Measurements from ENCODE around the gene ECE2. TPM values are rescaled to one million over a fixed set of nuclear protein-coding genes. Genes with fewer than 3 reads are reported as not detected.
"Not testable (repeated sequence)": the region's sequence is repeated elsewhere in the genome, so short reads cannot be mapped to it uniquely, and the experiment has no call there.

The ECE2 gene
- total RNA-seq, 1 experiment from 2014 or later = not detected

DNA sequence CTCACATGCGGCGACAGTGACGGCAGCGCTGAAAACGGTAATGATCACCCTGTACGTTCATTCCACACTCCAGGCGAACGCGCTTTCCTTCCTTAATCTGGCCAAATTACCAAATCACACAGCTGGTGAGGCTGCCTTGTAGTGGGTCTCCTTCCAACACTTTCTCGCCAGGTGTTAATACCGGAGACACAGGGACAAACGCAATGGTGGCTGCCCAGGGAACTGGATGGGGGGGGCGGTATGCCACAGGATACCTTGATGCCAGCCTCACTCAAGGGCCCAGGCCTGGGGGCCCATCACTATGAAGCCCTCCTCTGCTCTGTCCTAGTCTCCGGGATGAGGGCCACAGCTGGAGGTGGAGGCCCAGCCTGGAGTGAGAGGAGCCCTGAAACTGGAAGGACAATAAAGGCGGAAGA lies 13.1 kb upstream of the ECE2 start:
- TF ChIP-seq EZH2 (IDR thresholded peaks at IDR 0.05; ENCODE audit: low read length, unreplicated experiment) (no peak), EZH2phosphoT487 (IDR thresholded peaks at IDR 0.05; ENCODE audit: borderline replicate concordance, low read length) (no peak)
- TF ChIP-seq, protein P1, sequence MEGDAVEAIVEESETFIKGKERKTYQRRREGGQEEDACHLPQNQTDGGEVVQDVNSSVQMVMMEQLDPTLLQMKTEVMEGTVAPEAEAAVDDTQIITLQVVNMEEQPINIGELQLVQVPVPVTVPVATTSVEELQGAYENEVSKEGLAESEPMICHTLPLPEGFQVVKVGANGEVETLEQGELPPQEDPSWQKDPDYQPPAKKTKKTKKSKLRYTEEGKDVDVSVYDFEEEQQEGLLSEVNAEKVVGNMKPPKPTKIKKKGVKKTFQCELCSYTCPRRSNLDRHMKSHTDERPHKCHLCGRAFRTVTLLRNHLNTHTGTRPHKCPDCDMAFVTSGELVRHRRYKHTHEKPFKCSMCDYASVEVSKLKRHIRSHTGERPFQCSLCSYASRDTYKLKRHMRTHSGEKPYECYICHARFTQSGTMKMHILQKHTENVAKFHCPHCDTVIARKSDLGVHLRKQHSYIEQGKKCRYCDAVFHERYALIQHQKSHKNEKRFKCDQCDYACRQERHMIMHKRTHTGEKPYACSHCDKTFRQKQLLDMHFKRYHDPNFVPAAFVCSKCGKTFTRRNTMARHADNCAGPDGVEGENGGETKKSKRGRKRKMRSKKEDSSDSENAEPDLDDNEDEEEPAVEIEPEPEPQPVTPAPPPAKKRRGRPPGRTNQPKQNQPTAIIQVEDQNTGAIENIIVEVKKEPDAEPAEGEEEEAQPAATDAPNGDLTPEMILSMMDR (conservative IDR thresholded peaks at IDR 0.05; ENCODE audit: low read depth, low read length) = no peak
- Histone ChIP-seq H3K9ac (ENCODE audit: low read length) (no peak overlapping the region), H3K9me3 (ENCODE audit: low read length) (no peaks in the 10 kb centered on the region), H3K79me2 (ENCODE audit: low read length) (no peaks in the 10 kb centered on the region), H3K4me3 (ENCODE audit: low read length) (no peak overlapping the region), H3K36me3 (ENCODE audit: low read depth, low read length) (no peaks in the 10 kb centered on the region), H3F3A (ENCODE audit: low read length, unreplicated experiment) (no peaks in the 10 kb centered on the region), H3K9me2 (replicated peaks; ENCODE audit: low read length) (no peaks in the 10 kb centered on the region), H3K4me2 (ENCODE audit: low read length) (no peak overlapping the region), H4K20me1 (ENCODE audit: low read length) (peaks cover 12% of the 10 kb centered on the region; the same call in 1 of the 2 replicates), H3K27me3 (ENCODE audit: low read length) (no peaks in the 10 kb centered on the region), H3K4me1 (ENCODE audit: insufficient read depth, low read length) (peaks cover 13% of the 10 kb centered on the region), H2AFZ (ENCODE audit: low read length) (no peak overlapping the region), H3K27ac (ENCODE audit: low read length) (no peak overlapping the region)
- ChIA-PET POLR2A (ENCODE audit: unreplicated experiment) (no interaction called here), CTCF (no interaction called here)
- DNase-seq (no peak), ATAC-seq (no peak)
- intact Hi-C loops (cut with micrococcal nuclease) = no loop called here
- BruUV-seq (replicated peaks) = no TSS peak

DNA sequence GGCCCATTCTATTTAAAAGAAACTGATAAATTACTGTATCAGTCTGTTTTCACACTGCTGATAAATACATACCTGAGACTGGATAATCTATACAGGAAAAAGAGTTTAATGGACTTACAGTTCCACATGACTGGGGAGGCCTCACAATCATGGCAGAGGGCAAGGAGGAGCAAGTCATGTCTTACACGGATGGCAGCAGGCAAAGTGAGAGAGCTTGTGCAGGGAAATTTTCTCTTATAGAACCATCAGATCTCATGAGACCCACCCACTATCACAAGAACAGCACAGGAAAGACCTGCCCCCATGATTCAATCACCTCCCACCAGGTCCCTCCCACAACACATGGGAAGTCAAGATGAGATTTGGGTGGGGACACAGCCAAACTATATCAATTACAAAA lies 8.6 kb upstream of the ECE2 start:
- DNase-seq; ATAC-seq; H3K9me3 ChIP-seq (ENCODE audit: low read length); H3K4me2 ChIP-seq (ENCODE audit: low read length); H2AFZ ChIP-seq (ENCODE audit: low read length); H3K27ac ChIP-seq (ENCODE audit: low read length); H3K4me1 ChIP-seq (ENCODE audit: insufficient read depth, low read length); H3F3A ChIP-seq (ENCODE audit: low read length, unreplicated experiment); POLR2A ChIA-PET (ENCODE audit: unreplicated experiment); H3K9ac ChIP-seq (ENCODE audit: low read length); H3K79me2 ChIP-seq (ENCODE audit: low read length); H3K4me3 ChIP-seq (ENCODE audit: low read length); CTCF ChIA-PET; BruUV-seq (replicated peaks); H4K20me1 ChIP-seq (ENCODE audit: low read length); H3K27me3 ChIP-seq (ENCODE audit: low read length); H3K9me2 ChIP-seq (replicated peaks; ENCODE audit: low read length); H3K36me3 ChIP-seq (ENCODE audit: low read depth, low read length); intact Hi-C loops (cut with micrococcal nuclease): not testable (repeated sequence)

DNA sequence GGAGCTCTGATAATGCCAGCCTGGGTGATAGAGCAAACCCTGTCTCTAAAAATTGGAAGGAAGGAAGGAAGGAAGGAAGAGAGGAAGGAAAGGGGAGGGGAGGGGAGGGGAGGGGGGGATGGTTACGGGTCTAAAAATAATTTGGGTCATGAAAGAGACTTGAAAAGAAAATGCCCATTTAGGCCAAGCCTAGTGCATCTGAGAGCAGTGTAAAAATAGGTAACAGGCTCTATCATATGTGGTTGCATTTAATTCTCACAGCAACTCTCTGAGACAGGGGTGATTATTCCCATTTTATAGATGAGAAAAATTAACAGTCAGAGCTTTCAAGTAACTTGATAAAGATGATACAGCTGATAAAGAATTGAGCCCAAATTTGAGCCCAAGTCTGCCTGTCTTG lies 3.6 kb upstream of the ECE2 start:
- ChIA-PET CTCF (interaction anchor here (0.6 kb wide), 1 partner anchor 17 kb away, joined by 3 read pairs; no protein-coding TSS in a partner anchor), POLR2A (ENCODE audit: unreplicated experiment) (no interaction called here)
- Histone ChIP-seq H3K9ac (ENCODE audit: low read length) (no peak overlapping the region), H3K27me3 (ENCODE audit: low read length) (peaks cover 3% of the 10 kb centered on the region; the same call in 1 of the 2 replicates), H2AFZ (ENCODE audit: low read length) (no peak overlapping the region), H3K4me1 (ENCODE audit: insufficient read depth, low read length) (no peaks in the 10 kb centered on the region), H3K36me3 (ENCODE audit: low read depth, low read length) (no peaks in the 10 kb centered on the region), H3K79me2 (ENCODE audit: low read length) (no peaks in the 10 kb centered on the region), H3K9me3 (ENCODE audit: low read length) (no peaks in the 10 kb centered on the region), H3K4me2 (ENCODE audit: low read length) (no peak overlapping the region), H3K9me2 (replicated peaks; ENCODE audit: low read length) (no peaks in the 10 kb centered on the region), H4K20me1 (ENCODE audit: low read length) (no peaks in the 10 kb centered on the region), H3K27ac (ENCODE audit: low read length) (no peak overlapping the region), H3K4me3 (ENCODE audit: low read length) (no peak overlapping the region), H3F3A (ENCODE audit: low read length, unreplicated experiment) (no peaks in the 10 kb centered on the region)
- ATAC-seq = no peak
- no peak for DNase-seq
- no peak for TF ChIP-seq EZH2 (IDR thresholded peaks at IDR 0.05; ENCODE audit: low read length, unreplicated experiment)
- TF ChIP-seq, protein P1 (conservative IDR thresholded peaks at IDR 0.05; ENCODE audit: low read depth, low read length) = no peak
- TF ChIP-seq EZH2phosphoT487 (IDR thresholded peaks at IDR 0.05; ENCODE audit: borderline replicate concordance, low read length) = no peak
- intact Hi-C loops (cut with micrococcal nuclease) = no loop called here
- no TSS peak for BruUV-seq (replicated peaks)
